Nephron progenitor cell (in vitro differentiated cells): ENCODE data around the gene STIP1.
A peak's percentile ranks its signal among the peaks of the same experiment; 100 is the strongest.

Source experiments
- DNase-seq: peaks from one replicate; pipeline ENCODE4 v3.0.0; 2021
- H3K27ac Mint-ChIP-seq: 2 replicates; pipeline ENCODE4 v1.8.0; 2021; ENCODE audit warnings: mild to moderate bottlenecking, moderate library complexity, mixed read lengths
- H3K27me3 Mint-ChIP-seq: 2 replicates; pipeline ENCODE4 v1.8.0; 2021; ENCODE audit warnings: mild to moderate bottlenecking, low read depth, mixed read lengths; ENCODE audit not compliant: poor library complexity
- H3K36me3 Mint-ChIP-seq: 2 replicates; pipeline ENCODE4 v1.8.0; 2021; ENCODE audit warnings: low read depth, mixed read lengths
- H3K4me1 Mint-ChIP-seq: 2 replicates; pipeline ENCODE4 v1.8.0; 2021; ENCODE audit warnings: mixed read lengths
- H3K4me3 Mint-ChIP-seq: 2 replicates; pipeline ENCODE4 v1.8.0; 2021; ENCODE audit warnings: mild to moderate bottlenecking, moderate library complexity, mixed read lengths
- H3K9me3 Mint-ChIP-seq: 2 replicates; pipeline ENCODE4 v1.8.0; 2021; ENCODE audit warnings: mild to moderate bottlenecking, moderate library complexity, mixed read lengths
- CTCF ChIP-seq: fragments of 200-600 bp; sonication (generic); IDR thresholded peaks from 2 replicates; pipeline ENCODE4 v1.5.0; 2021; ENCODE audit warnings: antibody characterized with exemption

The STIP1 gene

GRCh38 chr11:64210301-64211020 is 24.5 kb downstream of the STIP1 start:
- no peak overlapping the region for H3K4me3 Mint-ChIP-seq

GRCh38 chr11:64211181-64211872 is 25.4 kb downstream of the STIP1 start:
- H3K9me3 Mint-ChIP-seq = no peaks in the 10 kb centered on the region
- H3K27ac Mint-ChIP-seq = no peak overlapping the region
- peaks cover 30% of the 10 kb centered on the region for H3K36me3 Mint-ChIP-seq
- no peak for DNase-seq
- H3K4me1 Mint-ChIP-seq = peaks cover 16% of the 10 kb centered on the region
- no peak for TF ChIP-seq CTCF
- peaks cover 4% of the 10 kb centered on the region for H3K27me3 Mint-ChIP-seq
- H3K4me3 Mint-ChIP-seq = no peak overlapping the region

More at GRCh38 chr11:64210301-64211020, 24.5 kb downstream of the STIP1 start:
- DNase-seq = no peak
- no peaks in the 10 kb centered on the region for H3K9me3 Mint-ChIP-seq
- peaks cover 4% of the 10 kb centered on the region for H3K27me3 Mint-ChIP-seq
- H3K4me1 Mint-ChIP-seq = peaks cover 23% of the 10 kb centered on the region
- no peak for TF ChIP-seq CTCF
- peak overlapping the region; percentile 35 for H3K27ac Mint-ChIP-seq
- peaks cover 28% of the 10 kb centered on the region for H3K36me3 Mint-ChIP-seq

- Mint-ChIP-seq H3K36me3 (peaks cover 29% of the 10 kb centered on the region), H3K27me3 (peaks cover 4% of the 10 kb centered on the region), H3K4me1 (peaks cover 6% of the 10 kb centered on the region), H3K9me3 (no peaks in the 10 kb centered on the region), H3K27ac (no peak overlapping the region), H3K4me3 (no peak overlapping the region)
- no peak for DNase-seq
- no peak for TF ChIP-seq CTCF
Observed at GRCh38 chr11:64216879-64217278, 30.9 kb downstream of the STIP1 start.

- Mint-ChIP-seq H3K27ac (no peak overlapping the region), H3K36me3 (peaks cover 18% of the 10 kb centered on the region), H3K27me3 (peaks cover 4% of the 10 kb centered on the region), H3K4me1 (peaks cover 6% of the 10 kb centered on the region), H3K4me3 (no peak overlapping the region), H3K9me3 (no peaks in the 10 kb centered on the region)
- DNase-seq = no peak
- TF ChIP-seq CTCF = no peak
Observed at GRCh38 chr11:64218628-64219353, 32.8 kb downstream of the STIP1 start.

- peaks cover 4% of the 10 kb centered on the region for H3K27me3 Mint-ChIP-seq
- H3K4me3 Mint-ChIP-seq = no peak overlapping the region
- peaks cover 11% of the 10 kb centered on the region for H3K4me1 Mint-ChIP-seq
- no peak for TF ChIP-seq CTCF
- DNase-seq = no peak
- peaks cover 13% of the 10 kb centered on the region for H3K36me3 Mint-ChIP-seq
- no peak overlapping the region for H3K27ac Mint-ChIP-seq
- H3K9me3 Mint-ChIP-seq = no peaks in the 10 kb centered on the region
Observed at GRCh38 chr11:64219354-64219684, 33.3 kb downstream of the STIP1 start.
